HFFc6 (cell line): ENCODE measurements around the gene CDH3. TPM values are rescaled to one million over a fixed set of nuclear protein-coding genes. Genes with fewer than 3 reads are reported as not detected.

Experiments used
- DNase-seq: peaks from one replicate; pipeline ENCODE4 v3.0.0-alpha.2; 2018
- H3K27ac Mint-ChIP-seq: 2 replicates; pipeline ENCODE4 v1.8.0; 2020; ENCODE audit warnings: mild to moderate bottlenecking, mixed read lengths
- H3K27me3 Mint-ChIP-seq: 2 replicates; pipeline ENCODE4 v1.8.0; 2021; ENCODE audit warnings: mild to moderate bottlenecking, moderate library complexity, mixed read lengths; ENCODE audit not compliant: insufficient read depth
- H3K36me3 Mint-ChIP-seq: 2 replicates; pipeline ENCODE4 v1.8.0; 2021; ENCODE audit warnings: low read depth, mixed read lengths
- H3K4me1 Mint-ChIP-seq: 2 replicates; pipeline ENCODE4 v1.8.0; 2020; ENCODE audit warnings: low read depth, mixed read lengths
- H3K4me3 Mint-ChIP-seq: 2 replicates; pipeline ENCODE4 v1.8.0; 2020; ENCODE audit warnings: mild to moderate bottlenecking, moderate library complexity, mixed read lengths
- H3K9me3 Mint-ChIP-seq: 2 replicates; pipeline ENCODE4 v1.8.0; 2020; ENCODE audit warnings: mild to moderate bottlenecking, mixed read lengths
- CTCF ChIP-seq: fragments of 200-600 bp; sonication (generic); IDR thresholded peaks from 2 replicates; pipeline ENCODE4 v1.5.0; 2021; ENCODE audit warnings: antibody characterized with exemption, mild to moderate bottlenecking
- total RNA-seq, 6 experiments: library from RNA; stranded (reverse); fragmentation: NEBNext Ultra II Directional; extraction: Animal tissue kit (Norgen Biotek cat#: 25700); gene quantifications; 2 replicates in 1 of 6; 3 replicates in 5 of 6; pipeline ENCODE4 v1.2.3, GENCODE V29; 2021

The CDH3 gene
- total RNA-seq, 6 experiments from 2014 or later = 0.10 to 0.36 (median 0.13) TPM; not detected in 2

GRCh38 chr16:68608330-68608729 is 36.8 kb upstream of the CDH3 start:
- H3K27ac Mint-ChIP-seq = no peak overlapping the region
- H3K27me3 Mint-ChIP-seq = peaks cover 4% of the 10 kb centered on the region; the same call in 1 of the 2 replicates
- no peaks in the 10 kb centered on the region for H3K36me3 Mint-ChIP-seq
- TF ChIP-seq CTCF = no peak
- H3K4me1 Mint-ChIP-seq = no peaks in the 10 kb centered on the region
- DNase-seq = no peak
- peaks cover 1% of the 10 kb centered on the region for H3K9me3 Mint-ChIP-seq
- no peak overlapping the region for H3K4me3 Mint-ChIP-seq

- TF ChIP-seq CTCF = no peak
- Mint-ChIP-seq H3K27me3 (peaks cover 17% of the 10 kb centered on the region), H3K9me3 (peaks cover 15% of the 10 kb centered on the region), H3K4me3 (no peak overlapping the region), H3K36me3 (no peaks in the 10 kb centered on the region), H3K27ac (no peak overlapping the region), H3K4me1 (no peaks in the 10 kb centered on the region)
- DNase-seq = no peak
Measured at GRCh38 chr16:68612996-68613395, 32.1 kb upstream of the CDH3 start.

DNA sequence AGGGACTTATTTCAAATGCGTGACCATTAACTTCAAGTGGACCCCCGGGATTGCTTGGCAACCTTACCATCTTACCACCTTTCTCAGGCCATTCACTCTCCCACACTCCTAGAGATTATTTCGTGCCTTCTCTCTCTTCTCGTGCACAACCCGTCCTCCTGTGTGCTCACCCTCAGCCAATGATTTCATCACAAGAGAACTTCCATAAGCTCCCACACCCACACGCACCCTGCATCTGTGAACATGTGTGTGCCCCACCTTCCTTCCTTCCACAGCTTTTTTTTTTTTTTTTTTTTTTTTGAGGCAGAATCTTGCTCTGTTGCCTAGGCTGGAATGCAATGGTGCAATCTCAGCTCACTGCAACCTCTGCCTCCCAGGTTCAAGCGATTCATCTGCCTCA is 27.4 kb upstream of the CDH3 start:
- DNase-seq = no peak
- Mint-ChIP-seq H3K36me3 (no peaks in the 10 kb centered on the region), H3K27me3 (peaks cover 18% of the 10 kb centered on the region), H3K9me3 (peaks cover 15% of the 10 kb centered on the region), H3K4me3 (no peak overlapping the region), H3K4me1 (no peaks in the 10 kb centered on the region), H3K27ac (no peak overlapping the region)
- no peak for TF ChIP-seq CTCF

- Mint-ChIP-seq H3K9me3 (peaks cover 4% of the 10 kb centered on the region), H3K4me1 (peaks cover 8% of the 10 kb centered on the region; the same call in 1 of the 2 replicates), H3K27me3 (peaks cover 16% of the 10 kb centered on the region), H3K36me3 (no peaks in the 10 kb centered on the region), H3K4me3 (no peak overlapping the region), H3K27ac (no peak overlapping the region)
- TF ChIP-seq CTCF = no peak
- DNase-seq = no peak
Measured at GRCh38 chr16:68626557-68626956, 18.6 kb upstream of the CDH3 start.

DNA sequence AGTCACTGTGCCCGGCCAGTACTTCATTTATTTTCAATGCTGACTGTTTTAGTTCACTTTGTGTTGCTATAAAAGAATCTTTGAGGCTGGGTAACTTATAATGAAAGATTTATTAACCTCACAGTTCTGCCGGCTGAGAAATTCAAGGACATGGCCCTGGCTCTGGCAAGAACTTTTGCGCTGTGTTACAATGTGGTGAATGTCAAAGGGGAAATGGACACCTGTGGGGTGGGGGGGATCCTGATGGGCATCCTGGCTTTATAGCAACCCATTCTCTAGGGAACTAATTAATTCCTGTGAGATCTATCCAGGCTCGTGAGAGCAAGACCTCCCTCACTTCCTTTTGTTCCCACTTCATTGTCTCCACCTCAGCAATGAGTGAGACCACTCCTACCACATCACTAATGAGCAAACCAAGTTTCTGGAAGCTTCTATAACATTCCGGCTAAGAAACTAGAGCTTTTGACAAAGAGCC is 17.1 kb upstream of the CDH3 start:
- Mint-ChIP-seq H3K9me3 (peaks cover 4% of the 10 kb centered on the region), H3K4me1 (peaks cover 8% of the 10 kb centered on the region; the same call in 1 of the 2 replicates), H3K27ac (no peak overlapping the region), H3K27me3 (peaks cover 20% of the 10 kb centered on the region), H3K4me3 (no peak overlapping the region), H3K36me3 (no peaks in the 10 kb centered on the region)
- TF ChIP-seq CTCF = no peak
- DNase-seq = peak; percentile 46
